Measurements from ENCODE around the gene DDX59. TPM values are rescaled to one million over a fixed set of nuclear protein-coding genes. Genes with fewer than 3 reads are reported as not detected.
A peak's percentile ranks its signal among the peaks of the same experiment; 100 is the strongest.

Gene DDX59
- polyA plus RNA-seq, 1 donor from 2014 or later = 21.0 TPM

GRCh38 chr1:200620273-200621131 is 49.2 kb downstream of the DDX59 start, which contains the start of gene KIF14:
Gene KIF14, minus strand, starts transcription at chr1:200620751. Its CDS starts 2,028 bp downstream, at chr1:200618723.
- H3K27me3 ChIP-seq (ENCODE audit: insufficient read depth, low read depth, low read length) = no peaks in the 10 kb centered on the region
- TF ChIP-seq REST (IDR thresholded peaks at IDR 0.05; ENCODE audit: borderline replicate concordance) (no peak), RAD21 (conservative IDR thresholded peaks at IDR 0.05) (no peak), SMC3 (conservative IDR thresholded peaks at IDR 0.05; ENCODE audit: poor library complexity) (no peak), POLR2AphosphoS5 (IDR thresholded peaks at IDR 0.05) (peak; percentile 33), TAF1 (IDR thresholded peaks at IDR 0.05; ENCODE audit: low read depth) (no peak), EZH2 (IDR thresholded peaks at IDR 0.05; ENCODE audit: borderline replicate concordance, insufficient read depth, low read length, poor library complexity, severe bottlenecking) (no peak), EP300 (conservative IDR thresholded peaks at IDR 0.05; ENCODE audit: poor library complexity, severe bottlenecking) (no peak), MXI1 (conservative IDR thresholded peaks at IDR 0.05; ENCODE audit: poor library complexity, severe bottlenecking) (peak; percentile 94), CTCF (IDR thresholded peaks at IDR 0.05; ENCODE audit: poor library complexity, severe bottlenecking) (no peak)
- no peaks in the 10 kb centered on the region for H3F3A ChIP-seq (ENCODE audit: insufficient read depth, low read length, poor library complexity, severe bottlenecking)
- peak within 1 kb of the TSS; percentile 90 for H3K4me3 ChIP-seq (ENCODE audit: low read length)
- H3K9me2 ChIP-seq (ENCODE audit: insufficient read depth, low read length) = no peaks in the 10 kb centered on the region
- H3K27ac ChIP-seq (ENCODE audit: low read length) = no peak within 1 kb of the TSS
- peak within 1 kb of the TSS; percentile 46 for H3K9ac ChIP-seq (ENCODE audit: low read length)
- peaks cover 9% of the 10 kb centered on the region for H3K79me2 ChIP-seq (replicated peaks; ENCODE audit: insufficient read depth, low read length)
- H4K20me1 ChIP-seq (ENCODE audit: insufficient read depth) = no peaks in the 10 kb centered on the region
- H3K4me2 ChIP-seq (ENCODE audit: low read length) = peak within 1 kb of the TSS; percentile 98
- no peaks in the 10 kb centered on the region for H3K36me3 ChIP-seq (ENCODE audit: insufficient read depth, low read length)
- peak within 1 kb of the TSS; percentile 27 for H2AFZ ChIP-seq (ENCODE audit: low read depth, low read length)
- H3K9me3 ChIP-seq (ENCODE audit: low read length) = no peaks in the 10 kb centered on the region

GRCh38 chr1:200619894-200620272 is 49.8 kb downstream of the DDX59 start:
- H3K9me3 ChIP-seq (ENCODE audit: low read length) = no peaks in the 10 kb centered on the region
- H2AFZ ChIP-seq (ENCODE audit: low read depth, low read length) = no peak overlapping the region
- no peaks in the 10 kb centered on the region for H3K27me3 ChIP-seq (ENCODE audit: insufficient read depth, low read depth, low read length)
- H3K9me2 ChIP-seq (ENCODE audit: insufficient read depth, low read length) = no peaks in the 10 kb centered on the region
- H3K36me3 ChIP-seq (ENCODE audit: insufficient read depth, low read length) = no peaks in the 10 kb centered on the region
- no peak overlapping the region for H3K27ac ChIP-seq (ENCODE audit: low read length)
- peak overlapping the region; percentile 90 for H3K4me3 ChIP-seq (ENCODE audit: low read length)
- no peaks in the 10 kb centered on the region for H4K20me1 ChIP-seq (ENCODE audit: insufficient read depth)
- TF ChIP-seq EZH2 (IDR thresholded peaks at IDR 0.05; ENCODE audit: borderline replicate concordance, insufficient read depth, low read length, poor library complexity, severe bottlenecking) = no peak
- no peak for TF ChIP-seq REST (IDR thresholded peaks at IDR 0.05; ENCODE audit: borderline replicate concordance)
- no peak for TF ChIP-seq TAF1 (IDR thresholded peaks at IDR 0.05; ENCODE audit: low read depth)
- TF ChIP-seq RAD21 (conservative IDR thresholded peaks at IDR 0.05) = no peak
- TF ChIP-seq POLR2AphosphoS5 (IDR thresholded peaks at IDR 0.05) = no peak
- TF ChIP-seq CTCF (IDR thresholded peaks at IDR 0.05; ENCODE audit: poor library complexity, severe bottlenecking) = no peak
- no peak for TF ChIP-seq MXI1 (conservative IDR thresholded peaks at IDR 0.05; ENCODE audit: poor library complexity, severe bottlenecking)
- TF ChIP-seq SMC3 (conservative IDR thresholded peaks at IDR 0.05; ENCODE audit: poor library complexity) = no peak
- no peak for TF ChIP-seq EP300 (conservative IDR thresholded peaks at IDR 0.05; ENCODE audit: poor library complexity, severe bottlenecking)
- peaks cover 9% of the 10 kb centered on the region for H3K79me2 ChIP-seq (replicated peaks; ENCODE audit: insufficient read depth, low read length)
- peak overlapping the region; percentile 98 for H3K4me2 ChIP-seq (ENCODE audit: low read length)
- H3K9ac ChIP-seq (ENCODE audit: low read length) = no peak overlapping the region
- H3F3A ChIP-seq (ENCODE audit: insufficient read depth, low read length, poor library complexity, severe bottlenecking) = no peaks in the 10 kb centered on the region
